A673 (cell line): ENCODE measurements around the gene ICAM3. TPM values are rescaled to one million over a fixed set of nuclear protein-coding genes. Genes with fewer than 3 reads are reported as not detected.

Experiments
- BruUV-seq: library from RNA; stranded (reverse); fragments of 400-500 nt; replicated peaks from 2 replicates; lab custom pipeline; 2021; lab: Mats Ljungman, UMichigan
- CTCF ChIA-PET: fragments of 300-600 bp; sonication (Branson Sonifier 250); formaldehyde crosslinking; loops from one replicate; lab custom pipeline; 2022; ENCODE audit warnings: antibody characterized with exemption; lab: Charles Lee
- POLR2A ChIA-PET: fragments of 300-600 bp; sonication (Branson Sonifier 250); formaldehyde crosslinking; loops from one replicate; lab custom pipeline; 2022; ENCODE audit warnings: antibody characterized with exemption; ENCODE audit not compliant: low non-redundant PET; lab: Charles Lee
- DNase-seq: peaks from one replicate; pipeline ENCODE4 v3.0.0-alpha.2; 2015; ENCODE audit warnings: low spot score
- H3K27ac ChIP-seq: fragments of 200-600 bp; sonication (generic); 2 replicates; pipeline ENCODE4 v1.5.1; 2016; ENCODE audit warnings: mixed run types, low read depth, mild to moderate bottlenecking, mixed read lengths, antibody characterized with exemption, low read length; ENCODE audit not compliant: poor library complexity, severe bottlenecking
- H3K27me3 ChIP-seq: fragments of 200-600 bp; sonication (generic); replicated peaks from 2 replicates; pipeline ENCODE4 v1.6.1; 2017; ENCODE audit warnings: mixed run types, low read depth, mild to moderate bottlenecking, mixed read lengths, antibody characterized with exemption, low read length; ENCODE audit not compliant: insufficient read depth, poor library complexity
- H3K36me3 ChIP-seq: fragments of 200-600 bp; sonication (generic); 2 replicates; pipeline ENCODE4 v1.6.1; 2016; ENCODE audit warnings: mixed run types, mild to moderate bottlenecking, mixed read lengths, antibody characterized with exemption, low read length; ENCODE audit not compliant: insufficient read depth, poor library complexity, severe bottlenecking
- H3K4me1 ChIP-seq: fragments of 200-600 bp; sonication (generic); 2 replicates; pipeline ENCODE4 v1.6.1; 2017; ENCODE audit warnings: mixed run types, mild to moderate bottlenecking, mixed read lengths, antibody characterized with exemption, low read length; ENCODE audit not compliant: insufficient read depth, poor library complexity, severe bottlenecking
- H3K4me3 ChIP-seq: fragments of 200-600 bp; sonication (generic); 2 replicates; pipeline ENCODE4 v1.5.1; 2016; ENCODE audit warnings: low read depth, mixed run types, mild to moderate bottlenecking, mixed read lengths, low read length; ENCODE audit not compliant: poor library complexity, severe bottlenecking
- H3K9me3 ChIP-seq: fragments of 200-600 bp; sonication (generic); 2 replicates; pipeline ENCODE4 v1.6.1; 2016; ENCODE audit warnings: mixed run types, low read depth, mild to moderate bottlenecking, mixed read lengths, antibody characterized with exemption, low read length; ENCODE audit not compliant: poor library complexity, severe bottlenecking
- CTCF ChIP-seq: fragments of 300-800, 200-600 bp; sonication (generic); conservative IDR thresholded peaks from 2 replicates; pipeline ENCODE4 v1.5.1; 2017; ENCODE audit warnings: low read depth, mild to moderate bottlenecking, antibody characterized with exemption, low read length, moderate library complexity, mixed read lengths
- EZH2 ChIP-seq: fragments of 200-600 bp; sonication (generic); IDR thresholded peaks from 2 replicates; pipeline ENCODE4 v1.6.1; 2017; ENCODE audit warnings: borderline replicate concordance, low read depth, mild to moderate bottlenecking, mixed read lengths, antibody characterized with exemption, low read length; ENCODE audit not compliant: poor library complexity, severe bottlenecking
- intact Hi-C: fragments of 100-400 bp; cut with micrococcal nuclease; formaldehyde crosslinking; loops from one replicate; pipeline ENCODE4 v1.10.0; 2022; ENCODE audit not compliant: unreplicated experiment
- total RNA-seq: library from RNA; stranded (reverse); gene quantifications from 2 replicates; pipeline ENCODE4 v1.2.3, GENCODE V29; 2021

The ICAM3 gene
- total RNA-seq, 1 experiment from 2014 or later: 3.2 TPM

- Histone ChIP-seq H3K27me3 (no peaks in the 10 kb centered on the region), H3K4me1 (no peaks in the 10 kb centered on the region)
- CTCF ChIA-PET: no interaction called here
Observed at GRCh38 chr19:10361569-10362011, 22.2 kb upstream of the ICAM3 start.

GRCh38 chr19:10356431-10356830 is 17.0 kb upstream of the ICAM3 start:
- Histone ChIP-seq H3K36me3 (peaks cover 13% of the 10 kb centered on the region), H3K9me3 (no peaks in the 10 kb centered on the region), H3K4me1 (no peaks in the 10 kb centered on the region), H3K4me3 (no peak overlapping the region), H3K27ac (no peak overlapping the region), H3K27me3 (no peaks in the 10 kb centered on the region)
- CTCF ChIA-PET: no interaction called here
- intact Hi-C loops: no loop called here
- TF ChIP-seq EZH2: no peak
- no peak for TF ChIP-seq CTCF
- BruUV-seq: no TSS peak
- no peak for DNase-seq
- POLR2A ChIA-PET: no interaction called here

More at GRCh38 chr19:10361569-10362011, 22.2 kb upstream of the ICAM3 start:
- no peak for DNase-seq
- TF ChIP-seq CTCF (no peak), EZH2 (no peak)
- POLR2A ChIA-PET: interaction anchor here (0.6 kb wide), 1 partner anchor 213 kb away, joined by 6 read pairs; no protein-coding TSS in a partner anchor
- no TSS peak for BruUV-seq
- Histone ChIP-seq H3K4me3 (no peak overlapping the region), H3K36me3 (peaks cover 22% of the 10 kb centered on the region), H3K27ac (no peak overlapping the region), H3K9me3 (no peaks in the 10 kb centered on the region)
- intact Hi-C loops: no loop called here

GRCh38 chr19:10353793-10354391 is 14.5 kb upstream of the ICAM3 start:
- no peaks in the 10 kb centered on the region for H3K4me1 ChIP-seq
- no peaks in the 10 kb centered on the region for H3K27me3 ChIP-seq
- ChIA-PET POLR2A (no interaction called here), CTCF (no interaction called here)
- peaks cover 13% of the 10 kb centered on the region for H3K36me3 ChIP-seq
- no TSS peak for BruUV-seq
- no peak for TF ChIP-seq EZH2
- TF ChIP-seq CTCF: no peak
- H3K9me3 ChIP-seq: no peaks in the 10 kb centered on the region
- no peak overlapping the region for H3K27ac ChIP-seq
- H3K4me3 ChIP-seq: no peak overlapping the region
- intact Hi-C loops: no loop called here
- peak; percentile 69 for DNase-seq
